ENCODE results near the gene SLA2. TPM values are rescaled to one million over a fixed set of nuclear protein-coding genes. Genes with fewer than 3 reads are reported as not detected.

The SLA2 gene
- total RNA-seq, 2 donors from 2014 or later = 13.6 to 18.9 TPM

DNA sequence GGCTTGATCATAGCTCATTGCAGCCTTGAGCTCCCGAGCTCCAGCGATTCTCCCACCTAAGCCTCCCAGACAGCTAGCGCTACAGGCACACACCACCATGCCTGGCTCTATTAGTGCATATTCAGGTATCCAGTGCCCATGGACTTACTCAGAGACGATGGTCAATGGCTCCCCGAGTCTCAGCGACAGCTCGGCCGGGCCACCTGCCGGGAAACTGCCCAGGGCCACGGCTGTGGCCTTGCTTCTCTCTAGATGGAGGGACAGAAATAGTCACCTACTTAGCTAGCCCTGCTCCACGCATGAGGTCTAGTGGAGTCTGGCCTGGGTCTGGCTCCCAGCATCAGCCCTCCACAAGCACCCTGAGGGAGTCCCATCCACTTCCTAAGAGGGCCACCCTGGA, 11.7 kb downstream of the SLA2 start:
- Mint-ChIP-seq H3K27ac (peak overlapping the region; percentile 71 to 82), H3K9me3 (no peaks in the 10 kb centered on the region), H3K4me3 (no peak overlapping the region), H3K4me1 (ENCODE audit: low read depth in 2 of 2) (peaks cover 19 to 22% of the 10 kb centered on the region in 2 donors), H3K36me3 (no peaks in the 10 kb centered on the region), H3K27me3 (no peaks in the 10 kb centered on the region)
- no peak for ATAC-seq
- DNase-seq (ENCODE audit: low spot score) = no peak

DNA sequence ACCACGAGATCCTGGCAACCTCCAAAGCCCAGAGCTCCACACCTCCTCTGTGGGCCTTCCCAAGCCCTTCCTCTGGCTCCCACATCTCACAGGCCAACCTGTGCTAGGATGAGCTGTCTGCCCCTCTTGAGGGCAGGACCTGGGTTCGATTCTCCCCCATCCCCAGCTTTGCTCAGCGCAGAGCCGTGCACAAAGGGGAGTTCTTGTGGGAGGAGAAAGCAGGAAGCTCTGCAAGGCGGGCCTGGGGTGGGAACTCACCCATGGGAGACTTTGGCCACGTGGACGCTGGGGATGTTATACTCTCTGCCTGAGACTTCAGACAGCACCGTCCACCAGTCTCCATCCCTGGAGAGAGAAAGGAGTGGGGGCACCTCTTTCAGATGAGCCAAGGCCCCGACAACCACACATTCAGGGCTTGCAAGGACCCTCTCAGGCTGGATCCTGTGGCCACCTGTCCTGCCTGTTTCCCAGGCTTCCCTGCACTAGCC, 12.7 kb downstream of the SLA2 start:
- ATAC-seq (no peak), DNase-seq (ENCODE audit: low spot score) (no peak)
- peaks cover 25 to 26% of the 10 kb centered on the region in 2 donors for H3K4me1 Mint-ChIP-seq (ENCODE audit: low read depth in 2 of 2)
- H3K27ac Mint-ChIP-seq = peak overlapping the region in 1 of 2 donors; percentile 47
- no peaks in the 10 kb centered on the region for H3K9me3 Mint-ChIP-seq
- H3K4me3 Mint-ChIP-seq = no peak overlapping the region
- H3K27me3 Mint-ChIP-seq = no peaks in the 10 kb centered on the region
- no peaks in the 10 kb centered on the region for H3K36me3 Mint-ChIP-seq

DNA sequence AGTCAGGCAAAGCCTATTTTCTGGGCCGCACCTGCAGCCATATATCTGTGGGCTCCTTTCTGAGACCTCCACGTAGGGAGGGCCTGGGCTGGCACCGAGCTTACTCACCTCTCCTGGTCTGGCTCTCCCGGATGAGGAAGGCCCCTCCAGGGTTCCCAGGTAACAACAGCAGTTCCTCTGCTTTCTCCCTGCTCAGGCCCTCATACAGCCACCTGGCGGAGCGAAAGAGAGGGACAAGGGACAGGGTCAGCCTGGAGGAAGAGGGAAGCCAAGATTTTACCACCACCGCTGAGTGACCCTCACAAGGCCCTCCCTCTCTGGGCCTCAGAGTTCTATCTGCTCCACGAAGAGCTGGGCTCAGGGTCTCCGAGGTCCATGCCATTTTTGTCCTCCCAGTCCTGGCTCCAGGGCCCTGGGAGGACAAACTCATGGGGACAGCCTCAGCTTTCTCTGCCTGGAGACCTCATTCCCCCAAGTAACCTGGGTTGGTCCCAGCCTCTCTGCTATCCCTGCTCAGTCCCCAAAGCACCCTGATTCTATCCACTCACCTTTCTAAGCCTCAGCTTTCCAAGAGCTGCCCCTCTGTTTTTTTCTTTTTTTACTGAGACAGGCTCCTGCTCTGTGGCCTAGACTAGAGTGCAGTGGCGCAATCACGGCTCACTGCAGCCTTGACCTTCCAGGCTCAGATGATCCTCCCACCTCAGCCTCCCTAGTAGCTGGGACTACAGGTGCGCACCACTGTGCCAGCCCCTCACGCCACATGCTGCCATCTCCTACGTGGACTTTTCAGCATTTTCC, 13.3 kb downstream of the SLA2 start:
- Mint-ChIP-seq H3K4me3 (no peak overlapping the region), H3K4me1 (ENCODE audit: low read depth in 2 of 2) (peaks cover 31 to 32% of the 10 kb centered on the region in 2 donors), H3K27me3 (no peaks in the 10 kb centered on the region), H3K9me3 (no peaks in the 10 kb centered on the region), H3K27ac (peak overlapping the region; percentile 47 to 79), H3K36me3 (no peaks in the 10 kb centered on the region)
- ATAC-seq (no peak), DNase-seq (ENCODE audit: low spot score) (no peak)

- Mint-ChIP-seq H3K4me3 (no peak overlapping the region), H3K36me3 (no peaks in the 10 kb centered on the region), H3K27me3 (no peaks in the 10 kb centered on the region), H3K9me3 (no peaks in the 10 kb centered on the region), H3K4me1 (ENCODE audit: low read depth in 2 of 2) (peaks cover 37 to 38% of the 10 kb centered on the region in 2 donors), H3K27ac (peak overlapping the region; percentile 47 to 79)
- ATAC-seq (no peak), DNase-seq (ENCODE audit: low spot score) (no peak)
Observed at GRCh38 chr20:36632147-36632486, 13.9 kb downstream of the SLA2 start.

GRCh38 chr20:36631646-36632045, 14.3 kb downstream of the SLA2 start:
- H3K4me3 Mint-ChIP-seq = no peak overlapping the region
- no peaks in the 10 kb centered on the region for H3K36me3 Mint-ChIP-seq
- peak overlapping the region; percentile 47 to 79 for H3K27ac Mint-ChIP-seq

GRCh38 chr20:36629719-36630681, 16.0 kb downstream of the SLA2 start:
- DNase-seq (ENCODE audit: low spot score) (peak; percentile 80), ATAC-seq (peak; percentile 91 to 92)
- no peaks in the 10 kb centered on the region for H3K36me3 Mint-ChIP-seq
- peaks cover 40 to 43% of the 10 kb centered on the region in 2 donors for H3K4me1 Mint-ChIP-seq (ENCODE audit: low read depth in 2 of 2)
- no peaks in the 10 kb centered on the region for H3K9me3 Mint-ChIP-seq
- H3K27me3 Mint-ChIP-seq = no peaks in the 10 kb centered on the region
- H3K4me3 Mint-ChIP-seq = peak overlapping the region; percentile 70
- H3K27ac Mint-ChIP-seq = peak overlapping the region; percentile 88 to 99

More at GRCh38 chr20:36631646-36632045, 14.3 kb downstream of the SLA2 start:
- Mint-ChIP-seq H3K9me3 (no peaks in the 10 kb centered on the region), H3K27me3 (no peaks in the 10 kb centered on the region), H3K4me1 (ENCODE audit: low read depth in 2 of 2) (peaks cover 42 to 43% of the 10 kb centered on the region in 2 donors)
- DNase-seq (ENCODE audit: low spot score) = no peak
- no peak for ATAC-seq

GRCh38 chr20:36628076-36628475, 17.9 kb downstream of the SLA2 start:
- Mint-ChIP-seq H3K27ac (peak overlapping the region; percentile 88 to 99), H3K36me3 (peaks cover 5% of the 10 kb centered on the region), H3K9me3 (no peaks in the 10 kb centered on the region), H3K27me3 (no peaks in the 10 kb centered on the region), H3K4me3 (peak overlapping the region; percentile 50), H3K4me1 (ENCODE audit: low read depth in 2 of 2) (peaks cover 44 to 53% of the 10 kb centered on the region in 2 donors)
- ATAC-seq (peak; percentile 81 to 89), DNase-seq (ENCODE audit: low spot score) (peak; percentile 78)

- Mint-ChIP-seq H3K27ac (peak overlapping the region; percentile 70 to 72), H3K9me3 (no peaks in the 10 kb centered on the region), H3K4me1 (ENCODE audit: low read depth in 2 of 2) (peaks cover 43 to 52% of the 10 kb centered on the region in 2 donors), H3K36me3 (peaks cover 14% of the 10 kb centered on the region), H3K27me3 (no peaks in the 10 kb centered on the region), H3K4me3 (no peak overlapping the region)
- DNase-seq (ENCODE audit: low spot score) (no peak), ATAC-seq (no peak)
Observed at GRCh38 chr20:36624944-36625324, 21.1 kb downstream of the SLA2 start.

GRCh38 chr20:36624068-36624943, 21.7 kb downstream of the SLA2 start:
- Mint-ChIP-seq H3K4me3 (no peak overlapping the region), H3K27ac (peak overlapping the region; percentile 70 to 72), H3K27me3 (no peaks in the 10 kb centered on the region), H3K9me3 (no peaks in the 10 kb centered on the region), H3K36me3 (peaks cover 14% of the 10 kb centered on the region), H3K4me1 (ENCODE audit: low read depth in 2 of 2) (peaks cover 38 to 46% of the 10 kb centered on the region in 2 donors)
- ATAC-seq = no peak
- no peak for DNase-seq (ENCODE audit: low spot score)

DNA sequence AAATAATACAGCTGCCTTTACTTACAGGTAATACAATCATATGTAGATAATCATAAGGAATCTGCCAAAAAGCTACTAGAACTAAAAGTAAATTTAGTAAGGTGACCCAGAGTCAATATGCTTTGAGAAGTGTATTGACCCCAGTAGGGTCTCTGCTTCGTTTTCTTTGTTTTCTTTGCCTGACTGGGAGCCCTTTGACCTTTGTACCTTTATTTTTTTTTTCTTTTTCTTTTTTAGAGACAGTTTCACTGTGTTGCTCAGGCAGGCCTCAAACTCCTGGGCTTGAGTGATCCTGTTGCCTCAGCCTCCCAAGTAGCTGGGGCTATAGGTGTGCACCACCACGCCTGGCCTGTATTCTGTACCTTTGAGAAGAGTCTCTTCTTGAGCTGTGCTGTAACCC, 22.6 kb downstream of the SLA2 start:
- no peaks in the 10 kb centered on the region for H3K9me3 Mint-ChIP-seq
- H3K36me3 Mint-ChIP-seq = peaks cover 14% of the 10 kb centered on the region
- no peaks in the 10 kb centered on the region for H3K27me3 Mint-ChIP-seq
- ATAC-seq (no peak), DNase-seq (ENCODE audit: low spot score) (no peak)
- peaks cover 34 to 40% of the 10 kb centered on the region in 2 donors for H3K4me1 Mint-ChIP-seq (ENCODE audit: low read depth in 2 of 2)
- H3K4me3 Mint-ChIP-seq = no peak overlapping the region
- H3K27ac Mint-ChIP-seq = peak overlapping the region in 1 of 2 donors; percentile 70

DNA sequence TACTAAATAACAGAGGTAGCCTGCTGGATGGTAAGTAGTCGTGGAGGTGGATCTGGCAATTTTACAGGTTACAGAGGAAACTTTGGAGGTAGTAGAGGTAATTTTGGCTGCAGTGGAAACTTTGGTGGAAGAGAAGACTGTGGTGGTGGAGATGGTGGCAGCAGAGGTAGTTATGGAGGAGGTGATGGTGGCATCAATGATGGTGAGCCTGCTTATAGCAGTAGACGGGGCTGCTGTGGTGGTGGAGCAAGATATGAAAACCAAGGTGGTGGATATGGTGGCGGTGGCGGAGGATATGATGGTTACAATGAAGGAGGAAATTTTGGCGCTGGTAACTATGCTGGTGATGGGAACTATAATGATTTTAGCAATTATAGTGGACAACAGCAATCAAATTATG, 25.1 kb downstream of the SLA2 start:
- H3K36me3 Mint-ChIP-seq = peaks cover 14% of the 10 kb centered on the region

DNA sequence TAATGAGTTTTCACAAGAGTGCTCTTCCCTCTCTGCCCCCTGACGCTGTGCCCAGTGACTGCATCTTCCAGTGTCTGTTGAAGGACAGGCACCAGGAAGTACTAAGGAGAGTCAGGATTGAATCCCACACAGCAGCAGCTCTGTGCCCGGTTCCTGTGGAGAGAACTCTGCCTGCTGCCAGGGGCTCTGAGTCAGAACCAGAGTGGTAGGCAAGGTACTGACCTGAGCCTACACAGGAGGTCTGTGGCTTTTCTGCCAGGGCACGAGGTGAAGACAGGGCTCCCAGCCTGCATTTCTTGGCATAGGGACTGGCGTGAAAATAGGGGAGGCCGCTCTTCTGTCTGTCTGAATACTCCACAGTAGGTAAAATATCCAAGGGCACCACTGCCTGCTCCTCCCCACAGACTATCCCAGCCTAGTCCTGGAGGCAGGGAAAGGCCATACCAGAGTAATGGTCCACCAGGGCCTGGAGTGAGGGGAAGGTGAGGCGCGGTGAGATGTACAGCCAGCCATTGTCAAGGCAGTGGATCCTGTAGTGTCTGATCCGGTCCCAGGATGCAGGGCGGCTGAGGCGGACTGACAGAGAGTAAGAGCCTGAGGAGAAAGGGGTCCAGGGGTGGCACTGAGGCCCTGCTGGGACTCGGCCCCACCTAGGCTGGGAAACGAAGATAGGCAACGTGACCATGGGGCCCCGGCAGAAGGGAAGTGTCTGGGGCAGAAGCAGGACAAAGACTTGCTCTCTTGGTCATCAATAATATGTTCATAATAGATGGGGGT, 31.0 kb downstream of the SLA2 start:
- no peak for DNase-seq (ENCODE audit: low spot score)
- peak; percentile 24 to 28 for ATAC-seq
- H3K27me3 Mint-ChIP-seq = no peaks in the 10 kb centered on the region
- peaks cover 0 to 14% of the 10 kb centered on the region in 2 donors for H3K4me1 Mint-ChIP-seq (ENCODE audit: low read depth in 2 of 2)
- H3K9me3 Mint-ChIP-seq = no peaks in the 10 kb centered on the region
- H3K27ac Mint-ChIP-seq = peak overlapping the region; percentile 8 to 28
- no peak overlapping the region for H3K4me3 Mint-ChIP-seq
- peaks cover 5% of the 10 kb centered on the region for H3K36me3 Mint-ChIP-seq

More for the DNA sequence above, 25.1 kb downstream of the SLA2 start:
- peaks cover 16 to 22% of the 10 kb centered on the region in 2 donors for H3K4me1 Mint-ChIP-seq (ENCODE audit: low read depth in 2 of 2)
- ATAC-seq (no peak), DNase-seq (ENCODE audit: low spot score) (no peak)
- no peaks in the 10 kb centered on the region for H3K9me3 Mint-ChIP-seq
- H3K27me3 Mint-ChIP-seq = no peaks in the 10 kb centered on the region
- H3K4me3 Mint-ChIP-seq = no peak overlapping the region
- H3K27ac Mint-ChIP-seq = peak overlapping the region; percentile 6 to 20

Measured in natural killer cell treated with Interleukin-12 subunit alpha and Interleukin-12 subunit beta and Interleukin-15 and Interleukin-18, amount 100 ng/mL, for 72 hours (primary cell).